GM15510 (cell line): Measurements from ENCODE around the gene DACT3.

Experiments used
- POLR2A ChIP-seq: IDR thresholded peaks from 3 replicates; pipeline ENCODE4 v1.6.1; 2011; ENCODE audit warnings: borderline replicate concordance; ENCODE audit not compliant: insufficient read length; ENCODE audit errors: extremely low read depth

The DACT3 gene

DNA sequence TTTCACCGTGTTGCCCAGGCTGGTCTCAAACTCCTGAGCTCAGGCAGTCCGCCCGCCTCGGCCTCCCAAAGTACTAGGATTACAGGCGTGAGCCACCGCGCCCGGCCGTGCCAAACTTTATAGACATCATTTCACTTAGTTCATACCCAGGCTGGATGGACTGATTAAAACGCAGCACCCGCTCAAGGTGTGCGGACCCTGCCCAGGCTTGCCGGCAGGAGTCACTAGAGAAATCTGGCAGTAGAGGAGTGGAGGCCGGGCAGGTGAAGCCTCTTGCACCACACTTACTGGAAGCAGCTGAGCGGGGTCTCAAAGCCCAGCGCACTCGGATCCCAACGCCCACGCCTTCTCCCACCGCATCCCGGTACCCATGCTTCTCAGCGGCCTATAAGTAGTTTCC is 47.5 kb downstream of the DACT3 start:
- no peak for TF ChIP-seq POLR2A

DNA sequence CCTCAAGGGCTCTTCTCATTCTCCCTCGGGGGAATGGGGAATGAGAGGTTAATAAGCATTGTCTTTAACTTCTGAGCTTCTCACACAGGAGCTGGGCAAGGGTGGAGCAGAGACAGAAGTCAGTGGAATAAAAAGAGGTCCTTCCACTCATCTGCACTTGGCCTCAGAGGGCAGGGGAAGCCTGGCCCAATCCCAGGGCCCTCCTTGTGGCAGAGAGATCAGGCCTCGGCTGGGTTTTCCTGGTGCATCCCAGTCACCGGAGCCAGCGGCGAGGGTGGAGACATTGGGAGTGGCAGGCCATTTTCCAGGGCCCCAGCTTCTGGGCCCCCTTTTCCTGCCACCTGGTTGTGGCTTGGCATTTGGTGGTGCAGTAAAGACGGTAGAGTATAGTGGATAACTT is 49.2 kb downstream of the DACT3 start:
- TF ChIP-seq POLR2A: no peak

DNA sequence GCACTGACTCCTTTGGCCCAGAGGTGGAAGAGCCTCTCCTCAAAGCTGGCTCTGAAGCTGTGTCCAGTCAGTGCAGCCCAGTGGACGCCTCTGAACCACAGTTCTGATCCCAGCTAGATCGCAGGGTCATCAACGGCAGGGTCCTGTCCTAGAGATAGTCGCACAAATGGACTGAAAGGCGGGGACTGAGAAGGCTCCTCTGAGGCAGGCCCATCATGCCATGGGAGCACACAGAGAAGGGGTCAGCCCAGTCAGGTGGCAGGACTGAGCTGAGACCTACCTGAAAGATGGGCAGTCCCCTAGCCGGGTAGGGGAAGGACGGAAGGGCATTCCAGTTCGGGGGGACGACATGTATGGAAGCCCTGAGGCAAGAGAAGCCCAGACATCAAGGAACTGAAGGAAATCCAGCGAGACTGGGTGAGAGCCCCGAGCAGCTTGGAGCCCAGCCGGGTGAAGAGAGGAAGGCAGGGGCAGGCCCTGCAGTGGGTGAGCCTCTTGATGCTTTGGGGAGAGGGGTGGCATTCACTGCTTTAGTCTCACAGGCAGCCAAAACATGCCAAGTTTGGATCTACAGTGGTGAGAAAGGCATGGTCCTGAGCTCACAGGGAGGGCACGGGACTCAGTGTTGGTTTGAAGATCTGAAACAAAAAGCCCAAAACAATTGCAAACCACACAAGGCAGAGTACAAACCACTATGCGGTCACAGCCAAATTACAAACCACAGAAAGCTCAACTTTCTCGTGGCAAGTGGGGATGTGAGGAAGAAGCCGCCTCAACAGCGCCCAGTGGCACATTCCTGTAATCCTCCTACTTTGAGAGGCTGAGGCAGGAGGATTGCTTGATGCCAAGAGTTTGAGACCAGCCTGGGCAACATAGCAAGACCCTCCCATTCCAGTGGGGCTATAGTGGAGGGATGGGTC is 49.9 kb downstream of the DACT3 start:
- no peak for TF ChIP-seq POLR2A

DNA sequence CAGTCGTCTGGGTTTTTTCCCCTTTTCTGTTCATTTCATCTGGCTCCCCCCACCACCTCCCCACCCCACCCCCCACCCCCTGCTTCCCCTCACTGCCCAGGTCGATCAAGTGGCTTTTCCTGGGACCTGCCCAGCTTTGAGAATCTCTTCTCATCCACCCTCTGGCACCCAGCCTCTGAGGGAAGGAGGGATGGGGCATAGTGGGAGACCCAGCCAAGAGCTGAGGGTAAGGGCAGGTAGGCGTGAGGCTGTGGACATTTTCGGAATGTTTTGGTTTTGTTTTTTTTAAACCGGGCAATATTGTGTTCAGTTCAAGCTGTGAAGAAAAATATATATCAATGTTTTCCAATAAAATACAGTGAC is 50.6 kb downstream of the DACT3 start:
- no peak for TF ChIP-seq POLR2A

- no peak for TF ChIP-seq POLR2A
Observed at GRCh38 chr19:46609511-46610412, 51.2 kb downstream of the DACT3 start.

DNA sequence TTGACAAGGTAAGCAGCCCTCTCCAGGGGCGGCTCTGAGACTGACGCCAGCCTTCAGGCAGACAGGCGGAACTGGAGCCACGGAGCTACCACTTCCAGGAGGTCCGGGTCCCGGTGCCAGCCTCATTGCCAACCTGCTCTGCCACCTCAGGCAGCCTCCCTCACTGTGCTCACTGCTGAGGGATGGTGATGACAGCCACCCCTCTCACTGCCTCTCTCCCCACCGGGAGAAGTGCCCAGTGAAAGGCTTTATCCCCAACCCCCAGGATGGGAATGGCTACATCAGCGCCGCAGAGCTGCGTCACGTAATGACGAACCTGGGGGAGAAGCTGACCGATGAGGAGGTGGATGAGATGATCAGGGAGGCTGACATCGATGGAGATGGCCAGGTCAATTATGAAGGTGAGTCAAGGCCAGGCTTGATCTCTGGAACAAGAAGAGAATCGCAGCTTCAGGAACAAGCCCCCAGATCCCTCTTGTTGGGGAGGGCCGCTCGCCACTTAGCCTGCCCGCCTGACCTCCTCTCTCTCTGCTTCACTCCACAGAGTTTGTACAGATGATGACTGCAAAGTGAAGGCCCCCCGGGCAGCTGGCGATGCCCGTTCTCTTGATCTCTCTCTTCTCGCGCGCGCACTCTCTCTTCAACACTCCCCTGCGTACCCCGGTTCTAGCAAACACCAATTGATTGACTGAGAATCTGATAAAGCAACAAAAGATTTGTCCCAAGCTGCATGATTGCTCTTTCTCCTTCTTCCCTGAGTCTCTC is 52.2 kb downstream of the DACT3 start:
- no peak for TF ChIP-seq POLR2A

DNA sequence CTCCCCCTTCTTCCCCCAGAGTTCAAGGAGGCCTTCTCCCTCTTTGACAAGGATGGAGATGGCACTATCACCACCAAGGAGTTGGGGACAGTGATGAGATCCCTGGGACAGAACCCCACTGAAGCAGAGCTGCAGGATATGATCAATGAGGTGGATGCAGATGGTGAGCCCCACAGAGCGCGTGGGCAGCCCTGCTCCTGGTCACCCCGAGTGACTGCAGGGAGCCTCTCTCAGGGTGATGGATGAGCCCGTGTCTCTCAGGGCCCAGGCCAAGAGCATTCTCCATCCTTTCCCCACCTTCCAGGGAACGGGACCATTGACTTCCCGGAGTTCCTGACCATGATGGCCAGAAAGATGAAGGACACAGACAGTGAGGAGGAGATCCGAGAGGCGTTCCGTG is 52.8 kb downstream of the DACT3 start:
- TF ChIP-seq POLR2A: no peak

DNA sequence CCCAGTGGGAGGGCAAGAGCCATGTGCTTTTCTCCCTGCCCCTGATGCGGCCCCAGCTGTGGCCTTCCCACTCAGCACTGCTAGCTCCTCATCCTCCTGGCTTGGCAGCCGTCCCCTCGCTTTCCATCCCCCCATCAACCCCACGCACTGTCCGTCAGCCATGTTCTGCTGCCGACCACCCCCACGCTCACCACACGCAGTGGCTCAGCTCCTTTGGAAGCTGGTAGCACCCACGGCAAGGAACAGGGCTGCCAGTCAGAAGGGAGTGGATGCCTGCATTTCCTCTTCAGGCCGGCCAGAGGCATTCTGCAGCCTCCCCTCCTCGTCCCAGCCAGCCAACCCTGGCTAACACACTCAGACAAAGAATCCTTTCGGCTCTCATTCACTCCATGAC is 53.5 kb downstream of the DACT3 start:
- TF ChIP-seq POLR2A: no peak

GRCh38 chr19:46606681-46607447 is 54.1 kb downstream of the DACT3 start:
- no peak for TF ChIP-seq POLR2A

- no peak for TF ChIP-seq POLR2A
Observed at GRCh38 chr19:46606019-46606418, 55.0 kb downstream of the DACT3 start.

DNA sequence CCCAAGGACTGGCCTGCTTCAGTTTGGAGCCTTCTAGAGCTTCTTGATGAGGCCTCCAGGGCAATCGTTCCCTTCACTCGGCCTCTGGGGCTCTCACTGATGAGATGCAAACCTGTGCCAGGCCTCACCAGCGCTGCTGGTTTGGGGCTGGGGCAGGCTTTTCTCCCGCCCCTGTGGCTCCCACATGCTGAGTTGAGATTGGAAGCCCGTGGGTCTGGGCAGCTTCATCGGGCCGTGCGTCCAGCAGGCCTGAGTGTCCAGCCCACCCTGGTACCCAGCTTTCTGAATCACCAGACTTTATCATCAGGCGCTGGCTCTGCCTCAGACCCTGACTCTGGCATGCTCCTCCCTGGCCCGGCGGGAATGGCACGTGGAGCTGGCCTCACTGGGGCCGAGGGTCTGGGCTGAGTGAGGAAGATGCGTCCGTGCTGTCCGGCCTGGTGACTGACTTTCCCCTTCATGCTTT is 55.6 kb downstream of the DACT3 start:
- no peak for TF ChIP-seq POLR2A

- TF ChIP-seq POLR2A: no peak
Observed at GRCh38 chr19:46604781-46605355, 56.1 kb downstream of the DACT3 start.

DNA sequence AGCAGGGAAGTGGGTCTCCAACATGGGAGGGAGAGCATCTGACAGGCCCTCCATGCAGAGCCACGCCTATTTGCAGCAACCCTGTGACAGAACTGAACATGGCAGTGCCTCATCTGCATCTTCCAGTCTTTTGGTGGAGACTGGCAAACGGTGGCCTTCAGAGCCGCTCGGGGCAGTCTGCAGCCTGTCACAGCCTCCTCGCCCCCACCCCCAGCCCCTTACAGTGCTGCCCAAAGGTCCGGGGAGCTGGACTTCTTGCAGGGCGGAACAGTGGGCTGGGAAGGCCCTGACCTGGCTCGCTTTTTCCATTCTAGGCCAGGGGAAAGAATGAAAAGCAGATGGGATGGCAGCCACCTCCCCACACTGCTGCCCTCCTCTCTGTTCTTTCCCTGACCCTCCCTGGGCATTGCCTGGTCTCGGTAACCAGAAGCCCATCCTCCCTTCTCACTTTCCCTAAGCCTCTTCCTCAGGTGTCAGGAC is 57.2 kb downstream of the DACT3 start:
- no peak for TF ChIP-seq POLR2A
